DND-41 (cell line): ENCODE measurements around the gene PRRC2C.
"Not testable (repeated sequence)": the region's sequence is repeated elsewhere in the genome, so short reads cannot be mapped to it uniquely, and the experiment has no call there.

ENCODE experiments used
- CTCF ChIP-seq: IDR thresholded peaks from 2 replicates; pipeline ENCODE4 v1.5.1; 2012; ENCODE audit warnings: borderline replicate concordance, low read length, moderate library complexity, mild to moderate bottlenecking; ENCODE audit not compliant: poor library complexity, severe bottlenecking; ENCODE audit errors: extremely low read depth
- EZH2 ChIP-seq: IDR thresholded peaks from 3 replicates; pipeline ENCODE4 v1.6.1; 2012; ENCODE audit warnings: borderline replicate concordance, low read depth, mild to moderate bottlenecking, moderate library complexity, low read length, inconsistent platforms; ENCODE audit not compliant: severe bottlenecking

- not testable (repeated sequence) for TF ChIP-seq CTCF, EZH2
Observed at GRCh38 chr1:171550598-171551100, 65.3 kb downstream of the PRRC2C start.
